HG03064 (cell line): ENCODE measurements around the gene EHBP1.

Experiments used
- ATAC-seq: cut with Tn5 transposase; IDR thresholded peaks from one replicate; pipeline ENCODE4 v1.9.1; 2021; ENCODE audit warnings: low read depth; ENCODE audit not compliant: unreplicated experiment

EHBP1 gene

GRCh38 chr2:62939735-62940491 is 234.4 kb downstream of the EHBP1 start:
- ATAC-seq, result no peak

- ATAC-seq, result no peak
Observed at GRCh38 chr2:62940697-62941096, 235.2 kb downstream of the EHBP1 start.

GRCh38 chr2:62941413-62941812 is 235.9 kb downstream of the EHBP1 start:
- no peak for ATAC-seq

GRCh38 chr2:62944362-62944761 is 238.8 kb downstream of the EHBP1 start:
- no peak for ATAC-seq

GRCh38 chr2:62947403-62947802 is 241.9 kb downstream of the EHBP1 start:
- ATAC-seq, result no peak

- ATAC-seq, result no peak
Observed at GRCh38 chr2:62956651-62957050, 251.1 kb downstream of the EHBP1 start.

- ATAC-seq, result no peak
Observed at GRCh38 chr2:62958206-62958605, 252.7 kb downstream of the EHBP1 start.

GRCh38 chr2:62964050-62964449 is 258.5 kb downstream of the EHBP1 start:
- ATAC-seq, result no peak

GRCh38 chr2:62964671-62965070 is 259.2 kb downstream of the EHBP1 start:
- ATAC-seq, result no peak

GRCh38 chr2:62966991-62967390 is 261.5 kb downstream of the EHBP1 start:
- no peak for ATAC-seq

- ATAC-seq, result no peak
Observed at GRCh38 chr2:62968168-62968567, 262.7 kb downstream of the EHBP1 start.

- ATAC-seq, result no peak
Observed at GRCh38 chr2:62968668-62969067, 263.2 kb downstream of the EHBP1 start.

- ATAC-seq, result no peak
Observed at GRCh38 chr2:62971936-62972335, 266.4 kb downstream of the EHBP1 start.

- ATAC-seq, result no peak
Observed at GRCh38 chr2:62972601-62973000, 267.1 kb downstream of the EHBP1 start.

- no peak for ATAC-seq
Observed at GRCh38 chr2:62974999-62975398, 269.5 kb downstream of the EHBP1 start.

GRCh38 chr2:62991605-62992004 is 286.1 kb downstream of the EHBP1 start:
- no peak for ATAC-seq

GRCh38 chr2:62992561-62992960 is 287.0 kb downstream of the EHBP1 start:
- no peak for ATAC-seq

- ATAC-seq, result no peak
Observed at GRCh38 chr2:62994206-62994605, 288.7 kb downstream of the EHBP1 start.

GRCh38 chr2:62996534-62997186 is 291.1 kb downstream of the EHBP1 start:
- ATAC-seq, result no peak

GRCh38 chr2:62998949-62999348 is 293.4 kb downstream of the EHBP1 start:
- ATAC-seq, result no peak

- ATAC-seq, result no peak
Observed at GRCh38 chr2:62999905-63000304, 294.4 kb downstream of the EHBP1 start.

- no peak for ATAC-seq
Observed at GRCh38 chr2:63000801-63001200, 295.3 kb downstream of the EHBP1 start.
